H1 (cell line): ENCODE data around the gene TBC1D2. TPM values are rescaled to one million over a fixed set of nuclear protein-coding genes. Genes with fewer than 3 reads are reported as not detected.

Source experiments
- CTCF ChIA-PET: fragments of 300-600 bp; sonication (Branson Sonifier 250); formaldehyde crosslinking; loops from one replicate; lab custom pipeline; 2021; ENCODE audit not compliant: partially characterized antibody; lab: Charles Lee
- POLR2A ChIA-PET: fragments of 300-600 bp; sonication (Branson Sonifier 250); formaldehyde crosslinking; loops from one replicate; lab custom pipeline; 2021; ENCODE audit warnings: inconsistent platforms; ENCODE audit not compliant: partially characterized antibody; lab: Charles Lee
- DNase-seq, 2 experiments: peaks; one replicate each; pipeline versions ENCODE4 v3.0.0 to v3.0.0-alpha.2; 2010 to 2022; ENCODE audit warnings: low spot score in 2 of 2, low read depth in 1 of 2, mixed read lengths in 1 of 2
- FAIRE-seq: peaks from 2 replicates; lab custom pipeline; 2011; peaks lifted over from hg19 to GRCh38; lab: Jason Lieb, UNC
- H2AFZ ChIP-seq: 2 replicates; pipeline ENCODE4 v1.8.1; 2012; ENCODE audit warnings: low read length, inconsistent platforms
- H2AK5ac ChIP-seq: 2 replicates; pipeline ENCODE4 v1.6.1; 2013; ENCODE audit warnings: low read depth, low read length
- H2BK120ac ChIP-seq: replicated peaks from 2 replicates; pipeline ENCODE3; 2013; ENCODE audit warnings: low read depth, low read length, inconsistent platforms
- H2BK12ac ChIP-seq: 2 replicates; pipeline ENCODE4 v1.6.1; 2013; ENCODE audit warnings: low read depth, low read length
- H2BK15ac ChIP-seq: 2 replicates; pipeline ENCODE4 v1.6.1; 2013; ENCODE audit warnings: low read length
- H2BK20ac ChIP-seq: 2 replicates; pipeline ENCODE4 v1.6.1; 2013; ENCODE audit warnings: low read length
- H2BK5ac ChIP-seq: 2 replicates; pipeline ENCODE4 v1.6.1; 2013; ENCODE audit warnings: low read depth, low read length
- H3K14ac ChIP-seq: 2 replicates; pipeline ENCODE4 v1.6.1; 2013; ENCODE audit warnings: inconsistent platforms; ENCODE audit not compliant: insufficient read length
- H3K18ac ChIP-seq: 2 replicates; pipeline ENCODE4 v1.6.1; 2013; ENCODE audit warnings: low read length; ENCODE audit errors: extremely low read depth
- H3K23ac ChIP-seq: 2 replicates; pipeline ENCODE4 v1.6.1; 2013; ENCODE audit warnings: inconsistent platforms; ENCODE audit not compliant: insufficient read length
- H3K23me2 ChIP-seq: 2 replicates; pipeline ENCODE4 v1.6.1; 2013; ENCODE audit warnings: low read depth, low read length
- H3K27ac ChIP-seq: 2 replicates; pipeline ENCODE4 v1.6.1; 2011; ENCODE audit warnings: low read depth, low read length, inconsistent platforms
- H3K27me3 ChIP-seq, 4 experiments: replicated peaks in 1 of 4; 1 replicate in 1 of 4; 2 replicates in 3 of 4; pipeline versions ENCODE4 v1.6.1 to v1.8.1; 2011 to 2013; ENCODE audit warnings: low read length in 3 of 4, mild to moderate bottlenecking in 3 of 4, inconsistent platforms in 2 of 4, mixed read lengths in 2 of 4, moderate library complexity in 1 of 4; ENCODE audit not compliant: control insufficient read depth in 3 of 4, insufficient read depth in 3 of 4; ENCODE audit errors: extremely low read depth in 1 of 4
- H3K36me3 ChIP-seq, 4 experiments: 2 replicates each; pipeline versions ENCODE4 v1.6.1 to v1.8.1; 2011 to 2013; ENCODE audit warnings: mild to moderate bottlenecking in 4 of 4, low read length in 3 of 4, moderate library complexity in 2 of 4, control low read depth in 1 of 4, inconsistent platforms in 1 of 4; ENCODE audit not compliant: insufficient read depth in 4 of 4, control insufficient read depth in 2 of 4
- H3K4ac ChIP-seq: replicated peaks from 2 replicates; pipeline ENCODE3; 2013; ENCODE audit warnings: low read length, low read depth, mixed read lengths, inconsistent platforms; ENCODE audit not compliant: insufficient read length
- H3K4me1 ChIP-seq, 4 experiments: replicated peaks in 1 of 4; 1 replicate in 1 of 4; 2 replicates in 3 of 4; pipeline versions ENCODE4 v1.6.1 to v1.8.1; 2011 to 2013; ENCODE audit warnings: low read length in 3 of 4, inconsistent platforms in 2 of 4, mixed read lengths in 1 of 4; ENCODE audit not compliant: insufficient read depth in 4 of 4, control insufficient read depth in 3 of 4
- H3K4me2 ChIP-seq, 2 experiments: 2 replicates each; pipeline versions ENCODE4 v1.6.1 to v1.8.1; 2011 to 2013; ENCODE audit warnings: low read depth in 2 of 2, low read length in 2 of 2, control low read depth in 1 of 2, inconsistent platforms in 1 of 2, mild to moderate bottlenecking in 1 of 2; ENCODE audit not compliant: insufficient read depth in 1 of 2
- H3K4me3 ChIP-seq, 4 experiments: fragments of 200-600, 300-600 bp in 1 of 4; sonication (generic), shearing (Covaris generic), sonication (Bioruptor Twin) in 1 of 4; 2 replicates each; pipeline versions ENCODE4 v1.5.1 to v1.8.1; 2011 to 2016; ENCODE audit warnings: low read length in 4 of 4, low read depth in 3 of 4, control low read depth in 2 of 4, inconsistent platforms in 2 of 4, mild to moderate bottlenecking in 2 of 4, mixed read lengths in 1 of 4, moderate library complexity in 1 of 4; ENCODE audit not compliant: insufficient read depth in 2 of 4; ENCODE audit errors: extremely low read depth in 1 of 4
- H3K56ac ChIP-seq: replicated peaks from 2 replicates; pipeline ENCODE3; 2013; ENCODE audit warnings: low read depth, mild to moderate bottlenecking, mixed read lengths, low read length, inconsistent platforms; ENCODE audit not compliant: insufficient read length
- H3K79me1 ChIP-seq: 2 replicates; pipeline ENCODE4 v1.6.1; 2013; ENCODE audit warnings: low read depth, low read length, control low read depth
- H3K79me2 ChIP-seq, 2 experiments: 2 replicates each; pipeline versions ENCODE4 v1.6.1 to v1.8.1; 2012 to 2013; ENCODE audit warnings: low read length in 2 of 2, mild to moderate bottlenecking in 2 of 2, inconsistent platforms in 1 of 2; ENCODE audit not compliant: insufficient read depth in 2 of 2, control insufficient read depth in 1 of 2
- H3K9ac ChIP-seq, 4 experiments: replicated peaks in 1 of 4; 1 replicate in 1 of 4; 2 replicates in 3 of 4; pipeline versions ENCODE4 v1.6.1 to v1.8.1; 2011 to 2013; ENCODE audit warnings: low read depth in 3 of 4, low read length in 3 of 4, control low read depth in 2 of 4, mild to moderate bottlenecking in 2 of 4, moderate library complexity in 2 of 4, inconsistent platforms in 1 of 4; ENCODE audit errors: extremely low read depth in 1 of 4
- H3K9me3 ChIP-seq, 2 experiments: 2 replicates each; pipeline versions ENCODE4 v1.6.1 to v1.8.1; 2012 to 2013; ENCODE audit warnings: mild to moderate bottlenecking in 2 of 2, moderate library complexity in 2 of 2, control low read depth in 1 of 2, inconsistent platforms in 1 of 2, low read depth in 1 of 2, low read length in 1 of 2, mixed read lengths in 1 of 2; ENCODE audit not compliant: insufficient read depth in 2 of 2
- H4K20me1 ChIP-seq, 2 experiments: replicated peaks in 1 of 2; 2 replicates each; pipeline versions ENCODE3 to v1.8.1; 2011 to 2013; ENCODE audit warnings: inconsistent platforms in 2 of 2, low read length in 2 of 2, mild to moderate bottlenecking in 1 of 2; ENCODE audit not compliant: insufficient read depth in 2 of 2, control insufficient read depth in 1 of 2
- H4K5ac ChIP-seq: 2 replicates; pipeline ENCODE4 v1.6.1; 2013; ENCODE audit warnings: low read length, low read depth, mixed read lengths, inconsistent platforms; ENCODE audit not compliant: insufficient read length
- H4K8ac ChIP-seq: 2 replicates; pipeline ENCODE4 v1.8.0; 2013; ENCODE audit warnings: mild to moderate bottlenecking, moderate library complexity, low read length, inconsistent platforms; ENCODE audit not compliant: insufficient read depth; ENCODE audit errors: extremely low read depth
- H4K91ac ChIP-seq: replicated peaks from 2 replicates; pipeline ENCODE3; 2013; ENCODE audit warnings: low read length, mixed read lengths, inconsistent platforms; ENCODE audit not compliant: insufficient read length
- CBX5 ChIP-seq: fragments of 300-800, 300-1000 bp; sonication (generic); IDR thresholded peaks from 2 replicates; pipeline ENCODE4 v1.7.1; 2016; ENCODE audit warnings: antibody characterized with exemption, low read length, low read depth
- CTBP2 ChIP-seq: IDR thresholded peaks from 2 replicates; pipeline ENCODE4 v1.7.0; 2011; ENCODE audit warnings: borderline replicate concordance, mild to moderate bottlenecking, moderate library complexity, mixed read lengths, low read length; ENCODE audit not compliant: insufficient read depth, insufficient read length
- EGR1 ChIP-seq: IDR thresholded peaks from 2 replicates; pipeline ENCODE4 v1.6.1; 2011; ENCODE audit warnings: low read depth, low read length, borderline replicate concordance
- JUN ChIP-seq: IDR thresholded peaks from 2 replicates; pipeline ENCODE4 v1.6.1; 2011; ENCODE audit warnings: low read depth, mild to moderate bottlenecking, improper control_type of control experiment, low read length
- POLR2AphosphoS5 ChIP-seq: IDR thresholded peaks from 2 replicates; pipeline ENCODE4 v1.6.1; 2011; ENCODE audit warnings: low read depth, low read length
- RFX5 ChIP-seq: IDR thresholded peaks from 2 replicates; pipeline ENCODE4 v1.6.1; 2011; ENCODE audit warnings: low read depth, low read length, improper control_type of control experiment, borderline replicate concordance
- SAP30 ChIP-seq: fragments of 300-600 bp; sonication (generic); IDR thresholded peaks from 2 replicates; pipeline ENCODE4 v1.7.1; 2012; ENCODE audit warnings: low read length, moderate library complexity, mild to moderate bottlenecking, inconsistent platforms; ENCODE audit not compliant: insufficient read depth, insufficient replicate concordance
- SIN3A ChIP-seq, 2 experiments: IDR thresholded peaks in 1 of 2; conservative IDR thresholded peaks in 1 of 2; 2 replicates each; pipeline ENCODE4 v1.6.1; 2011 to 2012; ENCODE audit warnings: low read length in 2 of 2, improper control_type of control experiment in 1 of 2, low read depth in 1 of 2, mild to moderate bottlenecking in 1 of 2
- SIRT6 ChIP-seq: IDR thresholded peaks from one replicate; pipeline ENCODE4 v1.7.1; 2012; ENCODE audit warnings: low read length, inconsistent platforms
- SIX5 ChIP-seq: IDR thresholded peaks from 2 replicates; pipeline ENCODE4 v1.6.1; 2011; ENCODE audit warnings: mild to moderate bottlenecking, low read depth, low read length
- SRF ChIP-seq: IDR thresholded peaks from 2 replicates; pipeline ENCODE4 v1.6.1; 2011; ENCODE audit warnings: mild to moderate bottlenecking, low read depth, low read length, moderate library complexity
- YY1 ChIP-seq: IDR thresholded peaks from 2 replicates; pipeline ENCODE4 v1.6.1; 2011; ENCODE audit warnings: low read depth, mild to moderate bottlenecking, low read length
- ZNF274 ChIP-seq: IDR thresholded peaks from 2 replicates; pipeline ENCODE4 v1.7.0; 2012; ENCODE audit warnings: low read length, borderline replicate concordance; ENCODE audit errors: extremely low read depth
- WGBS, 2 experiments: shearing (Covaris generic) in 1 of 2; methylation state at CpG; one replicate each; pipeline versions ENCODE4 v1.1.6 to v1.1.7; 2013 to 2015; ENCODE audit warnings: low lambda C conversion rate in 2 of 2, mixed read lengths in 2 of 2, inconsistent platforms in 1 of 2, low coverage in 1 of 2, missing lambda C conversion rate in 1 of 2; ENCODE audit not compliant: insufficient replicate concordance in 2 of 2, insufficient coverage in 1 of 2, insufficient read length in 1 of 2; ENCODE audit errors: extremely low coverage in 1 of 2, missing lambda C conversion rate in 1 of 2; 5-methylcytosine and 5-hydroxymethylcytosine counted together
- polyA plus RNA-seq, 7 experiments: library from polyadenylated mRNA; depleted of rRNA in 3 of 7; stranded (reverse) in 5 of 7; unstranded in 2 of 7; fragments of >200 nt in 5 of 7; fragments of 200-250 nt in 2 of 7; gene quantifications; 1 replicate in 5 of 7; 2 replicates in 1 of 7; 4 replicates in 1 of 7; pipeline versions ENCODE4 v1.2.1 to v1.2.3, GENCODE V29; 2011 to 2013; ENCODE audit warnings: missing spikeins in 2 of 7, mixed read lengths in 2 of 7
- total RNA-seq: library from RNA; stranded (reverse); fragmentation: NEBNext Ultra II Directional; extraction: Animal tissue kit (Norgen Biotek cat#: 25700); gene quantifications from 2 replicates; pipeline ENCODE4 v1.2.1, GENCODE V29; 2021

TBC1D2 gene
- total and polyA plus RNA-seq, 2 of the 8 experiments (the other 6 are each of a cell fraction or from before 2014, with no cell fraction given): 7.4 TPM

DNA sequence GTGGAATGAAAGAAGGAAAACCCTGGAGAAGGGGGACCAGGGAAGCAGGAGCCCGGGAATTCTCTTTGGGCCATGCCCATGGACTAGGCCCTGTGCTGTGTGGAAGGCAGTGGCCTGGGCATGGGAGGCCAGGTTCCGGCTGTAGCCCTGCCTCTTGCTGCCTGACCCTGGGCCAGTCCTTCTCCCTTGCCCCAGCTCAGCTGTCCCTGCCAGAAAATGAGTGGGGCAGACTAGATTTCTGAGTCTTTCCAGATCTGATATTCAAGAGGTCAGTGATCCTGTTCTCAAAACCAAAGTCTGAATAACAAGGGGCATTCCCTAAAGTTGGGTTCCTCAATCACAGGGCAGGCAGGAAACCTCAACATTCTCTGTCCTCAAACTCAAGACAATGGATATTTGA lies 38.2 kb downstream of the TBC1D2 start:
- Histone ChIP-seq H3K79me2 (no peaks in the 10 kb centered on the region), H3K9me3 (no peaks in the 10 kb centered on the region), H4K20me1 (no peaks in the 10 kb centered on the region), H3K36me3 (peaks cover 0 to 3% (median under 1%) of the 10 kb centered on the region in 4 experiments; a peak in 1 of 8 replicates), H3K4me1 (peaks cover 8 to 28% (median 17%) of the 10 kb centered on the region in 4 experiments), H2BK12ac (0 out of 2 replicates have a peak overlapping the region, but pooled peaks have one; percentile 62), H3K27me3 (no peaks in the 10 kb centered on the region), H3K23ac (no peak overlapping the region), H4K91ac (peak overlapping the region; percentile 87), H3K79me1 (no peaks in the 10 kb centered on the region), H2BK20ac (no peak overlapping the region), H3K4me2 (no peak overlapping the region), H2BK120ac (no peak overlapping the region), H4K5ac (no peak overlapping the region), H3K56ac (no peak overlapping the region), H3K4ac (peak overlapping the region; percentile 19), H3K27ac (no peak overlapping the region; the same call in 1 of the 2 replicates), H3K23me2 (no peaks in the 10 kb centered on the region), H2BK5ac (peak overlapping the region; percentile 22; the same call in 1 of the 2 replicates), H3K14ac (no peak overlapping the region), H3K18ac (0 out of 2 replicates have a peak overlapping the region, but pooled peaks have one; percentile 52), H3K9ac (no peak overlapping the region), H2AK5ac (peak overlapping the region; percentile 84; the same call in 1 of the 2 replicates), H3K4me3 (no peak overlapping the region), H2BK15ac (peak overlapping the region; percentile 83; the same call in 1 of the 2 replicates), H4K8ac (no peak overlapping the region), H2AFZ (no peak overlapping the region)
- WGBS, 2 experiments: 67% methylated on average over 2 of the region's 2 CpGs; no CpG with 5 or more reads in 1 of the 2 experiments
- FAIRE-seq: no peak
- ChIA-PET POLR2A (interaction anchor here (0.6 to 1.0 kb wide), 2 partner anchors 17 to 125 kb away, joined by 3 read pairs; no protein-coding TSS in a partner anchor), CTCF (interaction anchor here (1.1 to 7.6 kb wide), 10 partner anchors 12 to 143 kb away, joined by 3 to 62 read pairs (median 8); no protein-coding TSS in a partner anchor)
- DNase-seq: no peak
- TF ChIP-seq SIX5 (no peak), SRF (no peak), CBX5 (no peak), SIRT6 (no peak), RFX5 (no peak), POLR2AphosphoS5 (no peak), YY1 (no peak), EGR1 (no peak), SAP30 (no peak), CTBP2 (no peak), JUN (no peak), ZNF274 (no peak), SIN3A (conservative IDR thresholded peaks at IDR 0.05 in 1 of 2, IDR thresholded peaks at IDR 0.05 in 1 of 2; ENCODE audit: low read depth in 1 of 2, low read length in 2 of 2) (no peak)
